Astrocyte of the cerebellum (primary cell): Measurements from ENCODE around the gene PI16.
A peak's percentile ranks its signal among the peaks of the same experiment; 100 is the strongest.

ENCODE experiments used
- DNase-seq: peaks from one replicate; pipeline ENCODE4 v3.0.0-alpha.2; 2011; ENCODE audit warnings: low read depth
- H3K4me3 ChIP-seq: 2 replicates; pipeline ENCODE4 v1.5.1; 2011; ENCODE audit warnings: mild to moderate bottlenecking, low read depth, low read length, moderate library complexity
- in situ Hi-C: cut with HindIII; loops from 2 replicates; pipeline ENCODE4 v1.10.0; 2017; ENCODE audit warnings: low sequenced_read_pairs
- TF ChIP-seq, protein P1 (sequence below): IDR thresholded peaks from 2 replicates; pipeline ENCODE4 v1.5.1; 2012; ENCODE audit warnings: low read length, low read depth, moderate library complexity, mild to moderate bottlenecking; ENCODE audit errors: missing control alignments

The PI16 gene

DNA sequence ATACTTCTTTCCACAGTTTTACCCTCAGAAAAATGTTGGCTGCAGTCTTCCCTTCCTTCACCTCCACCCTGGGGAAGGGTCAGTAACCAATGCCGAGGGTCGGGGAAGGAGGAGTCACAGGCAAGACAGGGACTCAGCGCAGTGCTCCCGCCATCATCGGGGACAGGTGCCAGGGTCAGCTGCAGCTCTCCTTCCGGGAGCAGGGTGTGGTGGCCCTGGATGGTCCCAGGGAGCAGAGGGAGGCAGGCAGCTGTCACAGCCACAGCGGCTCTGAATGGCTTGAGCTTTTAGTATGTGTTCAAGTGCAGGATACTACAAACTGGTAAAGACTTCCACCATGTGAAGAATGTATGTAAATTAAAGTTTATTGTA lies 26.0 kb upstream of the PI16 start:
- TF ChIP-seq, protein P1, sequence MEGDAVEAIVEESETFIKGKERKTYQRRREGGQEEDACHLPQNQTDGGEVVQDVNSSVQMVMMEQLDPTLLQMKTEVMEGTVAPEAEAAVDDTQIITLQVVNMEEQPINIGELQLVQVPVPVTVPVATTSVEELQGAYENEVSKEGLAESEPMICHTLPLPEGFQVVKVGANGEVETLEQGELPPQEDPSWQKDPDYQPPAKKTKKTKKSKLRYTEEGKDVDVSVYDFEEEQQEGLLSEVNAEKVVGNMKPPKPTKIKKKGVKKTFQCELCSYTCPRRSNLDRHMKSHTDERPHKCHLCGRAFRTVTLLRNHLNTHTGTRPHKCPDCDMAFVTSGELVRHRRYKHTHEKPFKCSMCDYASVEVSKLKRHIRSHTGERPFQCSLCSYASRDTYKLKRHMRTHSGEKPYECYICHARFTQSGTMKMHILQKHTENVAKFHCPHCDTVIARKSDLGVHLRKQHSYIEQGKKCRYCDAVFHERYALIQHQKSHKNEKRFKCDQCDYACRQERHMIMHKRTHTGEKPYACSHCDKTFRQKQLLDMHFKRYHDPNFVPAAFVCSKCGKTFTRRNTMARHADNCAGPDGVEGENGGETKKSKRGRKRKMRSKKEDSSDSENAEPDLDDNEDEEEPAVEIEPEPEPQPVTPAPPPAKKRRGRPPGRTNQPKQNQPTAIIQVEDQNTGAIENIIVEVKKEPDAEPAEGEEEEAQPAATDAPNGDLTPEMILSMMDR = no peak
- DNase-seq = no peak
- in situ Hi-C loops = no loop called here
- H3K4me3 ChIP-seq = no peak overlapping the region

GRCh38 chr6:36929152-36929551 lies 25.4 kb upstream of the PI16 start:
- TF ChIP-seq, protein P1 = no peak
- in situ Hi-C loops = no loop called here
- no peak for DNase-seq
- no peak overlapping the region for H3K4me3 ChIP-seq

DNA sequence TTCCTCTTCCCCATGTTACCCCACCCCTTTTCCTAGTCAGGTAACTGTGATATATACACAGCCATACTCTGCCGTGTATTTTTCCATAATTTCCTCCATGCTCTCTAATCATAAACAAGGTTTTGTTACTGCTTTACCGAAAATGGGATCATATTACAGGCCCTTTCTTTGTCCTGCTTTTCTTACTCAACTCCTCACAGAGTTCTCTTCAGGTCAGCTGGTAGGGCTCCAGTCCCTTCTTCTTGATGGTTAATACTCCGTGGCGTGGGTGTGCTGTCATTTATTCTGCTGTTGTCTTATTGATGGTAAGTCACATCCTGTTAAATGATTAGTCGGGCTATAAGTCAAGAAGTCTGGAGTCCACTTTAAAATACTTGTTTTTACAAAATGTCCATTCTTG lies 24.9 kb upstream of the PI16 start:
- no peak overlapping the region for H3K4me3 ChIP-seq
- TF ChIP-seq, protein P1 = no peak
- in situ Hi-C loops = no loop called here
- DNase-seq = peak; percentile 23

DNA sequence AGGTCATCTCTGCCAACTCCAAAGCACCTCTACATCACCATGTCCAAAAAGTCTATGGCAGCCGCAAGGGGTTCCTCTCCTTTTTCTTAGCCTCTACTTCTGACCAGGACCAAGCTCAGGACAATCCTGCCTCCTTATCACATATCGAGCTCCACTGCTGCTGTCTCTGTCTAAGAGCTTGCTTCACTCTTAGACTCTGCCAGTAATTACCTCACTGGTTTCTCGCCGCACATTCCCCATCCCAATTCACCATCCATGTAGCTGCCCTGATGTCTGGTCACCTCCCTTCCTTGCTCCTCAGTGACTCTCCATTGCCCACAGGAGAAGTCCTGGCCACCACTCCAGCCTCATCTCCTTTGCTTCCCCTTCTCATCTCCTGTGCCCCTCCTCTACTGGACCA lies 24.1 kb upstream of the PI16 start:
- H3K4me3 ChIP-seq = no peak overlapping the region
- in situ Hi-C loops = no loop called here
- no peak for DNase-seq
- TF ChIP-seq, protein P1 = no peak

DNA sequence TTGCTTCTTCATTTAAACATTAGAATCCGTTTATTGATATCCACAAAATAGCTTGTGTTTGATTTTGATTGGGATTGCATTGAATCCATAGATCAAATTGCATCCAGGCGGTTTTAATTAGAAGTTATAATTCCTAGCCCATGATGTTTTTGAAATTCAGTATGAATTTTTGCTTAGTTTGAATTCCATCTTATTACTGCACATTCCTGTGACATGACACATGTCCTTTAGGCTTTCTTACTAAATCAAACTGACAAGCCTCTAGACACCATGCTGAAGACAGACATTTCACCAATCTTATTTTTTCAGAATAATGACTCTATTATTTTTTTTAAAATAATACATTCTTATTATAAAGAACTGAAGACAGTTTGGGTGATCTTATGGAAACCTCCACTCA lies 21.4 kb upstream of the PI16 start:
- no peak for DNase-seq
- in situ Hi-C loops = no loop called here
- TF ChIP-seq, protein P1 = no peak
- H3K4me3 ChIP-seq = no peak overlapping the region

- no peak overlapping the region for H3K4me3 ChIP-seq
- DNase-seq = no peak
- TF ChIP-seq, protein P1 = no peak
- in situ Hi-C loops = no loop called here
Observed at GRCh38 chr6:36933519-36933918, 21.0 kb upstream of the PI16 start.

DNA sequence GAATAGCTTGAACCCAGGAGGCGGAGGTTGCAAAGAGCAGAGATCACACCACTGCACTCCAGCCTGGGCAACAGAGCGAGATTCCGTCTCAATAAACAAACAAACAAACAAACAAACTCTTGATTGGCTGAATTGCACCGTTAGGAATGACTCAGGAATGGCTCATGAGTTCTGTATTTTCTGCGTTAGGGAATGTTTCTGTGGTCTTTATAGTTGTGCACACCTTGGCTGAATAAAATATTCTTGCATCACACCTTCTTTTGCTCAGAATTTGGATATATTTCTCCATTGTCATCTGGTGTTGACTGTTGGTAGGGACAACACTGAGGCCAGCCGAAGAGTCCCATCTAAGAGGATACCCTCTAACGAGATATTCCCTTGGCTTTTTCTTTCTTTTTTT lies 19.6 kb upstream of the PI16 start:
- TF ChIP-seq, protein P1 = no peak
- DNase-seq = no peak
- no peak overlapping the region for H3K4me3 ChIP-seq
- in situ Hi-C loops = no loop called here
